PC-9 (cell line): ENCODE data around the gene FADD. TPM values are rescaled to one million over a fixed set of nuclear protein-coding genes. Genes with fewer than 3 reads are reported as not detected.

Source experiments
- BruUV-seq: library from RNA; stranded (reverse); fragments of 400-500 nt; replicated peaks from 2 replicates; lab custom pipeline; 2021; lab: Mats Ljungman, UMichigan
- CTCF ChIA-PET: fragments of 300-600 bp; sonication (Branson Sonifier 250); formaldehyde crosslinking; loops from one replicate; lab custom pipeline; 2022; ENCODE audit warnings: antibody characterized with exemption; lab: Charles Lee
- POLR2A ChIA-PET: fragments of 300-600 bp; sonication (Branson Sonifier 250); formaldehyde crosslinking; loops from one replicate; lab custom pipeline; 2022; ENCODE audit warnings: antibody characterized with exemption; ENCODE audit not compliant: unreplicated experiment; lab: Charles Lee
- DNase-seq, 2 experiments: peaks; one replicate each; pipeline versions ENCODE4 v3.0.0 to v3.0.0-alpha.2; 2015 to 2022; ENCODE audit warnings: mixed read lengths in 1 of 2
- H2AFZ ChIP-seq: fragments of 200-600 bp; sonication (generic); 2 replicates; pipeline ENCODE4 v1.8.1; 2017; ENCODE audit warnings: antibody characterized with exemption
- H3F3A ChIP-seq: fragments of 200-600 bp; sonication (generic); 2 replicates; pipeline ENCODE4 v1.8.1; 2017; ENCODE audit warnings: antibody characterized with exemption, mild to moderate bottlenecking, low read depth; ENCODE audit not compliant: insufficient read depth
- H3K27ac ChIP-seq: fragments of 200-600 bp; sonication (generic); 2 replicates; pipeline ENCODE4 v1.6.1; 2016; ENCODE audit warnings: mixed run types
- H3K27me3 ChIP-seq: fragments of 200-600 bp; sonication (generic); 2 replicates; pipeline ENCODE4 v1.6.1; 2016; ENCODE audit warnings: low read depth, mixed run types; ENCODE audit not compliant: insufficient read depth
- H3K36me3 ChIP-seq: fragments of 200-600 bp; sonication (generic); 2 replicates; pipeline ENCODE4 v1.6.1; 2016; ENCODE audit warnings: low read depth, mixed run types
- H3K4me1 ChIP-seq: fragments of 200-600 bp; sonication (generic); replicated peaks from 2 replicates; pipeline ENCODE4 v1.6.1; 2016; ENCODE audit warnings: mixed run types; ENCODE audit not compliant: insufficient read depth
- H3K4me2 ChIP-seq: fragments of 200-600 bp; sonication (generic); 2 replicates; pipeline ENCODE4 v1.6.1; 2017; ENCODE audit warnings: mixed run types
- H3K4me3 ChIP-seq: fragments of 200-600 bp; sonication (generic); 2 replicates; pipeline ENCODE4 v1.6.1; 2016; ENCODE audit warnings: mixed run types
- H3K79me2 ChIP-seq: fragments of 200-600 bp; sonication (generic); 2 replicates; pipeline ENCODE4 v1.6.1; 2017; ENCODE audit warnings: low read depth, mixed run types
- H3K9me2 ChIP-seq: fragments of 200-600 bp; sonication (generic); 2 replicates; pipeline ENCODE4 v1.8.1; 2017; ENCODE audit warnings: mild to moderate bottlenecking; ENCODE audit not compliant: insufficient read depth
- H3K9me3 ChIP-seq: fragments of 200-600 bp; sonication (generic); 2 replicates; pipeline ENCODE4 v1.8.1; 2016; ENCODE audit warnings: low read depth; ENCODE audit not compliant: insufficient read depth
- H4K20me1 ChIP-seq: fragments of 200-600 bp; sonication (generic); 2 replicates; pipeline ENCODE4 v1.8.1; 2017; ENCODE audit not compliant: insufficient read depth
- EZH2 ChIP-seq: fragments of 200-600 bp; sonication (generic); IDR thresholded peaks from 2 replicates; pipeline ENCODE4 v1.8.0; 2017; ENCODE audit warnings: antibody characterized with exemption, low read depth
- intact Hi-C: fragments of 100-400 bp; cut with micrococcal nuclease; formaldehyde crosslinking; loops from one replicate; pipeline ENCODE4 v1.10.0; 2022; ENCODE audit not compliant: unreplicated experiment
- total RNA-seq: library from RNA; stranded (reverse); gene quantifications from 2 replicates; pipeline ENCODE4 v1.2.3, GENCODE V29; 2021
- TF ChIP-seq, protein P1 (sequence below): fragments of 200-600 bp; sonication (generic); conservative IDR thresholded peaks from 2 replicates; pipeline ENCODE4 v1.6.1; 2017; ENCODE audit warnings: mixed run types, antibody characterized with exemption, mild to moderate bottlenecking, moderate library complexity

FADD gene
- total RNA-seq, 1 experiment from 2014 or later: 47.8 TPM

DNA sequence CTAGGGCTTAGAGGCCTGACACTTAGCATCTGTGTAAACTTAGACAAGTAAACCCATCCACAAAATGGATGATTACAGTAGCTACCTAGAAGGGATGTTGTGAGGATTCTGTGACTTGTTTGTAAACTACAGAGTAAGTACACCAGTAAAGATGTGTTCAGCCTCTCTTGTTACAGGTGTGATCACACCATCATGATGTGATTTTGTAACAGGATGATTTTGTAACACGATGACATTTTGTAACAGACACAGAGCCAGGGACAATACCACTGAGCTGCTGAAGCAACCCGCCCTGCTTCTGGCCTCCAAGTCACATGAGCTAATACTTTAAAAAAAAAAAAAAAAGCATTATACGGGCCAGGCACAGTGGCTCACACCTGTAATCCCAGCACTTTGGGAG is 17.0 kb downstream of the FADD start:
- no peak for TF ChIP-seq EZH2
- TF ChIP-seq, protein P1, sequence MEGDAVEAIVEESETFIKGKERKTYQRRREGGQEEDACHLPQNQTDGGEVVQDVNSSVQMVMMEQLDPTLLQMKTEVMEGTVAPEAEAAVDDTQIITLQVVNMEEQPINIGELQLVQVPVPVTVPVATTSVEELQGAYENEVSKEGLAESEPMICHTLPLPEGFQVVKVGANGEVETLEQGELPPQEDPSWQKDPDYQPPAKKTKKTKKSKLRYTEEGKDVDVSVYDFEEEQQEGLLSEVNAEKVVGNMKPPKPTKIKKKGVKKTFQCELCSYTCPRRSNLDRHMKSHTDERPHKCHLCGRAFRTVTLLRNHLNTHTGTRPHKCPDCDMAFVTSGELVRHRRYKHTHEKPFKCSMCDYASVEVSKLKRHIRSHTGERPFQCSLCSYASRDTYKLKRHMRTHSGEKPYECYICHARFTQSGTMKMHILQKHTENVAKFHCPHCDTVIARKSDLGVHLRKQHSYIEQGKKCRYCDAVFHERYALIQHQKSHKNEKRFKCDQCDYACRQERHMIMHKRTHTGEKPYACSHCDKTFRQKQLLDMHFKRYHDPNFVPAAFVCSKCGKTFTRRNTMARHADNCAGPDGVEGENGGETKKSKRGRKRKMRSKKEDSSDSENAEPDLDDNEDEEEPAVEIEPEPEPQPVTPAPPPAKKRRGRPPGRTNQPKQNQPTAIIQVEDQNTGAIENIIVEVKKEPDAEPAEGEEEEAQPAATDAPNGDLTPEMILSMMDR: no peak
- Histone ChIP-seq H3K79me2 (no peaks in the 10 kb centered on the region), H3K9me2 (no peaks in the 10 kb centered on the region), H3F3A (peaks cover 13% of the 10 kb centered on the region; the same call in 1 of the 2 replicates), H3K4me1 (peaks cover 10% of the 10 kb centered on the region), H4K20me1 (no peaks in the 10 kb centered on the region), H3K4me2 (peak overlapping the region; percentile 4; the same call in 1 of the 2 replicates), H3K4me3 (no peak overlapping the region), H3K36me3 (no peaks in the 10 kb centered on the region), H3K27ac (no peak overlapping the region), H3K9me3 (no peaks in the 10 kb centered on the region), H2AFZ (no peak overlapping the region), H3K27me3 (no peaks in the 10 kb centered on the region)
- CTCF ChIA-PET: interaction anchor here (0.6 kb wide), 1 partner anchor 82 kb away, joined by 14 read pairs; no protein-coding TSS in a partner anchor
- peak in 1 of 2 experiments; percentile 86 for DNase-seq
- no TSS peak for BruUV-seq
- POLR2A ChIA-PET: no interaction called here
- intact Hi-C loops: no loop called here

DNA sequence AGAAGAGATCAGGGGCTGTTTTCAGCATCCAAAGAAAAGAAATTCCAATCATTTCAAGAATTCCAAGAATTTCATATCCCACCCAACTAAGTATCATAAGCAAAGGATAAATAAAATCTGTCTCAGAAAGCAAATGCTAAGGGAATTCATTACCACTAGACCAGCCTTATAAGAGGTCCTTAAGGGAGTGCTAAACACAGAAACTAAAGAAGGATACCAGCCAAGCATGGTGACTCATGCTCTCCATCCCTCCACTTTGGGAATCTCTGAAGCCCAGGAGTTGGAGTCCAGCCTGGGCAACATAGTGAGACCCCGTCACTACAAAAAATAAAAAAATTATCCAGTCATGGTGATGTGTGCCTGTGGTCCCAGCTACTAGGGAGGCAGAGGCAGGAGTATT is 17.8 kb downstream of the FADD start:
- no peaks in the 10 kb centered on the region for H3K79me2 ChIP-seq
- H3K9me2 ChIP-seq: no peaks in the 10 kb centered on the region
- CTCF ChIA-PET: interaction anchor here (0.6 kb wide), 1 partner anchor 319 kb away, joined by 5 read pairs; no protein-coding TSS in a partner anchor
- TF ChIP-seq EZH2: no peak
- TF ChIP-seq, protein P1: no peak
- BruUV-seq: no TSS peak
- no peak for DNase-seq
- H3K4me3 ChIP-seq: no peak overlapping the region
- POLR2A ChIA-PET: no interaction called here
- H3K27me3 ChIP-seq: no peaks in the 10 kb centered on the region
- H2AFZ ChIP-seq: no peak overlapping the region
- no peaks in the 10 kb centered on the region for H3K9me3 ChIP-seq
- H3K4me1 ChIP-seq: peaks cover 17% of the 10 kb centered on the region
- no peak overlapping the region for H3K27ac ChIP-seq
- H3K4me2 ChIP-seq: peak overlapping the region; percentile 4; the same call in 1 of the 2 replicates
- no peaks in the 10 kb centered on the region for H4K20me1 ChIP-seq
- intact Hi-C loops: no loop called here
- H3K36me3 ChIP-seq: no peaks in the 10 kb centered on the region
- peaks cover 13% of the 10 kb centered on the region; the same call in 1 of the 2 replicates for H3F3A ChIP-seq

- POLR2A ChIA-PET: no interaction called here
- H3K27me3 ChIP-seq: no peaks in the 10 kb centered on the region
- no peaks in the 10 kb centered on the region for H3K36me3 ChIP-seq
- CTCF ChIA-PET: no interaction called here
- H3F3A ChIP-seq: peaks cover 9% of the 10 kb centered on the region; the same call in 1 of the 2 replicates
- intact Hi-C loops: no loop called here
- H3K27ac ChIP-seq: no peak overlapping the region
- no peaks in the 10 kb centered on the region for H3K9me2 ChIP-seq
- peaks cover 14% of the 10 kb centered on the region for H3K4me1 ChIP-seq
- no peak for TF ChIP-seq EZH2
- TF ChIP-seq, protein P1: no peak
- H3K4me2 ChIP-seq: peak overlapping the region; percentile 33; the same call in 1 of the 2 replicates
- peak; percentile 31 to 61 for DNase-seq
- H4K20me1 ChIP-seq: no peaks in the 10 kb centered on the region
- H2AFZ ChIP-seq: no peak overlapping the region
- no peaks in the 10 kb centered on the region for H3K9me3 ChIP-seq
- BruUV-seq: no TSS peak
- H3K79me2 ChIP-seq: no peaks in the 10 kb centered on the region
- H3K4me3 ChIP-seq: no peak overlapping the region
Measured at GRCh38 chr11:70225681-70226177, 22.6 kb downstream of the FADD start.
